Tibial nerve (tissue), 3 donors: Measurements from ENCODE around the gene EMP2.

Source experiments
- POLR2A ChIP-seq, 2 donors: fragments of 450-650 bp; IDR thresholded peaks; one replicate each; pipeline ENCODE4 v1.6.1; 2017; ENCODE audit warnings: antibody characterized with exemption in 2 of 2, mild to moderate bottlenecking in 2 of 2, moderate library complexity in 2 of 2
- TF ChIP-seq, protein P1 (sequence below), 5 experiments: fragments of 200-600 bp in 3 of 5; fragments of 450-650 bp in 2 of 5; sonication (generic) in 3 of 5; IDR thresholded peaks; one replicate each; pipeline ENCODE4 v1.5.1; 2016 to 2019; ENCODE audit warnings: antibody characterized with exemption in 5 of 5, mild to moderate bottlenecking in 3 of 5, moderate library complexity in 2 of 5

DNA sequence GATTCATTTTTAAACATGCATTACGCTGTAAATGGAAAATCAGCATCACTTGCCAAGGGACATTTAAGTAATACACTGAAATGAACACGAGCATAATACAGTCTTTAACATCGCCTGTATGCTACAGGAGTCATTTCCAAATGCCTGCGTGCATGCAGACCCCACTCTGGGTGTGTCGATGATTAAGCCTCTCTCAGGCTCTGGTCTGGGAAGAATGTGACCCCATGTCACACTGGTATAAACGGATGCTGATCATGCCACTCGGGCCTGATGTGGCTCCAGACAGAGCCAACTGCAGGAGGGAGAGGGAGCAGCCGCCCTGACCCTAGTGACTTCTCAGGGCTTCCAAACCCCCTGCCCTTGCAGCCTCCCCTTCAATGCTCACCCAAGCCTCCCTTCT, 10.8 kb downstream of the EMP2 start:
- TF ChIP-seq, protein P1, sequence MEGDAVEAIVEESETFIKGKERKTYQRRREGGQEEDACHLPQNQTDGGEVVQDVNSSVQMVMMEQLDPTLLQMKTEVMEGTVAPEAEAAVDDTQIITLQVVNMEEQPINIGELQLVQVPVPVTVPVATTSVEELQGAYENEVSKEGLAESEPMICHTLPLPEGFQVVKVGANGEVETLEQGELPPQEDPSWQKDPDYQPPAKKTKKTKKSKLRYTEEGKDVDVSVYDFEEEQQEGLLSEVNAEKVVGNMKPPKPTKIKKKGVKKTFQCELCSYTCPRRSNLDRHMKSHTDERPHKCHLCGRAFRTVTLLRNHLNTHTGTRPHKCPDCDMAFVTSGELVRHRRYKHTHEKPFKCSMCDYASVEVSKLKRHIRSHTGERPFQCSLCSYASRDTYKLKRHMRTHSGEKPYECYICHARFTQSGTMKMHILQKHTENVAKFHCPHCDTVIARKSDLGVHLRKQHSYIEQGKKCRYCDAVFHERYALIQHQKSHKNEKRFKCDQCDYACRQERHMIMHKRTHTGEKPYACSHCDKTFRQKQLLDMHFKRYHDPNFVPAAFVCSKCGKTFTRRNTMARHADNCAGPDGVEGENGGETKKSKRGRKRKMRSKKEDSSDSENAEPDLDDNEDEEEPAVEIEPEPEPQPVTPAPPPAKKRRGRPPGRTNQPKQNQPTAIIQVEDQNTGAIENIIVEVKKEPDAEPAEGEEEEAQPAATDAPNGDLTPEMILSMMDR (IDR thresholded peaks at IDR 0.05) = no peak
- no peak for TF ChIP-seq POLR2A (IDR thresholded peaks at IDR 0.05)
